Measurements from ENCODE around the gene CTNNAL1.

CTNNAL1 gene

DNA sequence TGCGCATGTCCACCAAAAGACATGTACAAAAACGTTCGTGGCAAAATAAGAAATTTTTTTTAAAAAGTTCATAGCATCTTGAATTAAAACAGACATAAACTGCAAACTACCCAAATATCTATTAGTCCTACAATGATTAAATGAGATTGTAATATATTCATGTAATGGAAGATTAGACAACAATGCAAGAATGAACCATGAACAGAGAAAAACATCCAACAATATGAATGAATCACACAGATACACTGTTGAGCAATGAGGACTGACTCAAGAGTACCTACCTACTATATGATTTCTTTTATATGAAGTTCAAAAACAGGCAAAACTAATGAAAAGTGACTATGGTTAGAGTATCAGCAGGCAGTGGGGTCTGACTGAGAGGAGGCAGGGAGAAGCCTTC is 17.9 kb upstream of the CTNNAL1 start:
- no peaks in the 10 kb centered on the region for H3K4me1 ChIP-seq (ENCODE audit: control insufficient read depth, insufficient read depth, low read length)
- no peaks in the 10 kb centered on the region for H3K9me3 ChIP-seq (ENCODE audit: control insufficient read depth, insufficient read depth, low read depth, low read length)
- no peak overlapping the region for H3K27ac ChIP-seq (ENCODE audit: extremely low read depth, low read depth, low read length)
- ChIA-PET CTCF (no interaction called here), POLR2A (no interaction called here)
- no peak overlapping the region for H3K4me3 ChIP-seq (ENCODE audit: low read depth, low read length)
- H3K36me3 ChIP-seq (ENCODE audit: control insufficient read depth in 2 of 2, insufficient read depth in 1 of 2, low read length in 2 of 2), result peaks cover 20 to 48% of the 10 kb centered on the region in 2 experiments; a peak in 2 of 3 replicates
- no peak for TF ChIP-seq ZNF560 (tag by site-specific recombination; IDR thresholded peaks at IDR 0.05; ENCODE audit: borderline replicate concordance)
- TF ChIP-seq ZNF664 (tag by site-specific recombination; IDR thresholded peaks at IDR 0.05), result peak; percentile 83
- TF ChIP-seq ZIC2 (tag by site-specific recombination; IDR thresholded peaks at IDR 0.05), result no peak

DNA sequence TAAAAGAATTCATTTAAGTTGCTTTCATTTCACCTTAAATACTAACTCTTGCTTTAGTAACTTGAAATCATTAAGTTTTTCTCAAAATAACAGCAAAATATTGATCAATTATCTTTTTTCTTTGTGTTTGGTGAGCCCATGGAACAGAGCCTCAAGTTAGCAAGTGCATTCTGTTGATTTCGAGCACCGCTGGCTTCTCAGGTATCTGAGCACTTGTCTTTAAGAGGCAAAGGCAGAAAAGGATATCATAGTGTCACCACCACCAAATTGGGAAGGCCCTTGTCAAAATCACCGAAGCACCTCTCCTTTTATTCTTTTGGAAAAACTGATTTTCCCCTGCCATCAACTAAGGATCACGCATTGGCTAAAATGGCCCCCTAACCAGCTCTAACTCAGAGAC is 17.1 kb upstream of the CTNNAL1 start:
- Histone ChIP-seq H3K9me3 (ENCODE audit: control insufficient read depth, insufficient read depth, low read depth, low read length) (no peaks in the 10 kb centered on the region), H3K36me3 (ENCODE audit: control insufficient read depth in 2 of 2, insufficient read depth in 1 of 2, low read length in 2 of 2) (peaks cover 15 to 50% of the 10 kb centered on the region in 2 experiments; a peak in 2 of 3 replicates), H3K4me3 (ENCODE audit: low read depth, low read length) (no peak overlapping the region), H3K4me1 (ENCODE audit: control insufficient read depth, insufficient read depth, low read length) (no peaks in the 10 kb centered on the region), H3K27ac (ENCODE audit: extremely low read depth, low read depth, low read length) (no peak overlapping the region)
- CTCF ChIA-PET, result no interaction called here
- POLR2A ChIA-PET, result no interaction called here
- TF ChIP-seq, protein P1, sequence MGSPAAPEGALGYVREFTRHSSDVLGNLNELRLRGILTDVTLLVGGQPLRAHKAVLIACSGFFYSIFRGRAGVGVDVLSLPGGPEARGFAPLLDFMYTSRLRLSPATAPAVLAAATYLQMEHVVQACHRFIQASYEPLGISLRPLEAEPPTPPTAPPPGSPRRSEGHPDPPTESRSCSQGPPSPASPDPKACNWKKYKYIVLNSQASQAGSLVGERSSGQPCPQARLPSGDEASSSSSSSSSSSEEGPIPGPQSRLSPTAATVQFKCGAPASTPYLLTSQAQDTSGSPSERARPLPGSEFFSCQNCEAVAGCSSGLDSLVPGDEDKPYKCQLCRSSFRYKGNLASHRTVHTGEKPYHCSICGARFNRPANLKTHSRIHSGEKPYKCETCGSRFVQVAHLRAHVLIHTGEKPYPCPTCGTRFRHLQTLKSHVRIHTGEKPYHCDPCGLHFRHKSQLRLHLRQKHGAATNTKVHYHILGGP (tag by site-specific recombination; IDR thresholded peaks at IDR 0.05), result no peak
- TF ChIP-seq SALL2 (tag by site-specific recombination; IDR thresholded peaks at IDR 0.05; ENCODE audit: borderline replicate concordance) (no peak), ZNF623 (tag by site-specific recombination; IDR thresholded peaks at IDR 0.05) (no peak), BCL11B (tag by site-specific recombination; IDR thresholded peaks at IDR 0.05; ENCODE audit: low read depth) (no peak), ZEB2 (tag by site-specific recombination; IDR thresholded peaks at IDR 0.05) (no peak), ZNF561 (tag by site-specific recombination; IDR thresholded peaks at IDR 0.05; ENCODE audit: borderline replicate concordance) (no peak), ZNF112 (tag by site-specific recombination; IDR thresholded peaks at IDR 0.05) (no peak), EGR2 (tag by site-specific recombination; IDR thresholded peaks at IDR 0.05; ENCODE audit: low read depth) (no peak)
- TF ChIP-seq, protein P2, sequence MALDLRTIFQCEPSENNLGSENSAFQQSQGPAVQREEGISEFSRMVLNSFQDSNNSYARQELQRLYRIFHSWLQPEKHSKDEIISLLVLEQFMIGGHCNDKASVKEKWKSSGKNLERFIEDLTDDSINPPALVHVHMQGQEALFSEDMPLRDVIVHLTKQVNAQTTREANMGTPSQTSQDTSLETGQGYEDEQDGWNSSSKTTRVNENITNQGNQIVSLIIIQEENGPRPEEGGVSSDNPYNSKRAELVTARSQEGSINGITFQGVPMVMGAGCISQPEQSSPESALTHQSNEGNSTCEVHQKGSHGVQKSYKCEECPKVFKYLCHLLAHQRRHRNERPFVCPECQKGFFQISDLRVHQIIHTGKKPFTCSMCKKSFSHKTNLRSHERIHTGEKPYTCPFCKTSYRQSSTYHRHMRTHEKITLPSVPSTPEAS (tag by site-specific recombination; IDR thresholded peaks at IDR 0.05), result no peak
- TF ChIP-seq, protein P3, sequence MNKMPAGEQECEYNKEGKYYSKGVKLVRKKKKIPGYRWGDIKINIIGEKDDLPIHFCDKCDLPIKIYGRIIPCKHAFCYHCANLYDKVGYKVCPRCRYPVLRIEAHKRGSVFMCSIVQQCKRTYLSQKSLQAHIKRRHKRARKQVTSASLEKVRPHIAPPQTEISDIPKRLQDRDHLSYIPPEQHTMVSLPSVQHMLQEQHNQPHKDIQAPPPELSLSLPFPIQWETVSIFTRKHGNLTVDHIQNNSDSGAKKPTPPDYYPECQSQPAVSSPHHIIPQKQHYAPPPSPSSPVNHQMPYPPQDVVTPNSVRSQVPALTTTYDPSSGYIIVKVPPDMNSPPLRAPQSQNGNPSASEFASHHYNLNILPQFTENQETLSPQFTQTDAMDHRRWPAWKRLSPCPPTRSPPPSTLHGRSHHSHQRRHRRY (tag by site-specific recombination; IDR thresholded peaks at IDR 0.05), result no peak

DNA sequence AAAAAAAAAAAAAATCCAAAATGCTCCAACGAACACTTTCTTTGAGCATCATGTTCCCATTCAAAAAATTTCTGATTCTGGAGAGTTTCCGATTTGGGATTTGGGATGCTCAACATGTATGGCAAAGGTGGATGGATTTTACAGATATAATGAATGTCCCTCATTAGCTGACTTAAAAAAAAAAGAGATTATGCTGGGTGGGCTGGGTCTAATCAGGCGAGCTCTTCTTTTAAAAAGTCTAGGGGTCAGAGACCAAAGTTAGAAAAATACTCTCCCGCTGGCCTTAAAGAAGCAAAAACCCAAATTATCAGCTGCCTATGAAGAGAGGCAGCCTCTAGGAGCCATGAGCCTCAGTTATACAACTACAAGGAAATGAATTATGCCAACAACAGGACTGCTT is 15.2 kb upstream of the CTNNAL1 start:
- H3K4me3 ChIP-seq (ENCODE audit: low read depth, low read length), result no peak overlapping the region
- no peak overlapping the region for H3K27ac ChIP-seq (ENCODE audit: extremely low read depth, low read depth, low read length)
- no peak for TF ChIP-seq ZNF610 (tag by site-specific recombination; IDR thresholded peaks at IDR 0.05; ENCODE audit: borderline replicate concordance)
- TF ChIP-seq ZNF10 (tag by site-specific recombination; IDR thresholded peaks at IDR 0.05), result peak; percentile 59; the same call in 1 of the 2 replicates
- TF ChIP-seq ZNF211 (tag by site-specific recombination; IDR thresholded peaks at IDR 0.05; ENCODE audit: low read depth), result no peak
- no peak for TF ChIP-seq ZNF549 (tag by site-specific recombination; IDR thresholded peaks at IDR 0.05)
- TF ChIP-seq ZBTB1 (tag by site-specific recombination; IDR thresholded peaks at IDR 0.05), result no peak
- no peaks in the 10 kb centered on the region for H3K9me3 ChIP-seq (ENCODE audit: control insufficient read depth, insufficient read depth, low read depth, low read length)
- ChIA-PET POLR2A (no interaction called here), CTCF (no interaction called here)
- no peaks in the 10 kb centered on the region for H3K4me1 ChIP-seq (ENCODE audit: control insufficient read depth, insufficient read depth, low read length)
- peaks cover 8 to 41% of the 10 kb centered on the region in 2 experiments; a peak in 2 of 3 replicates for H3K36me3 ChIP-seq (ENCODE audit: control insufficient read depth in 2 of 2, insufficient read depth in 1 of 2, low read length in 2 of 2)
